DOHH2 (cell line): ENCODE results near the gene EPHA3.

ENCODE experiments used
- H3F3A ChIP-seq: fragments of 200-600 bp; sonication (generic), shearing (Covaris generic); 2 replicates; pipeline ENCODE4 v1.6.0; 2016; ENCODE audit warnings: antibody characterized with exemption, mild to moderate bottlenecking; ENCODE audit not compliant: control insufficient read depth, insufficient read depth
- H3K27ac ChIP-seq: fragments of 200-600 bp; sonication (generic); 2 replicates; pipeline ENCODE4 v1.5.1; 2014; ENCODE audit warnings: low read depth, mild to moderate bottlenecking, low read length, moderate library complexity
- H3K27me3 ChIP-seq: fragments of 200-600 bp; sonication (generic); 2 replicates; pipeline ENCODE4 v1.6.1; 2014; ENCODE audit warnings: mild to moderate bottlenecking, low read length, mixed read lengths; ENCODE audit not compliant: control insufficient read depth
- H3K36me3 ChIP-seq: fragments of 200-600 bp; sonication (generic); 2 replicates; pipeline ENCODE4 v1.6.1; 2014; ENCODE audit warnings: mild to moderate bottlenecking, low read length, moderate library complexity, mixed read lengths; ENCODE audit not compliant: control insufficient read depth
- H3K4me1 ChIP-seq: fragments of 200-600 bp; sonication (generic); 2 replicates; pipeline ENCODE4 v1.6.1; 2014; ENCODE audit warnings: mild to moderate bottlenecking, low read length, mixed read lengths; ENCODE audit not compliant: control insufficient read depth
- H3K4me2 ChIP-seq: fragments of 200-600 bp; sonication (generic); 2 replicates; pipeline ENCODE4 v1.6.0; 2014; ENCODE audit warnings: mild to moderate bottlenecking, low read length, moderate library complexity
- H3K4me3 ChIP-seq: fragments of 200-600 bp; sonication (generic); 2 replicates; pipeline ENCODE4 v1.5.1; 2014; ENCODE audit warnings: mild to moderate bottlenecking, low read length, mixed read lengths
- H3K79me2 ChIP-seq: fragments of 200-600 bp; sonication (generic); 2 replicates; pipeline ENCODE4 v1.6.1; 2014; ENCODE audit warnings: mild to moderate bottlenecking, low read length, mixed read lengths; ENCODE audit not compliant: control insufficient read depth
- H3K9me2 ChIP-seq: fragments of 200-600 bp; sonication (generic); replicated peaks from 2 replicates; pipeline ENCODE4 v1.6.1; 2014; ENCODE audit warnings: mild to moderate bottlenecking, low read length, mixed read lengths; ENCODE audit not compliant: control insufficient read depth
- H3K9me3 ChIP-seq: fragments of 200-600 bp; sonication (generic); 2 replicates; pipeline ENCODE4 v1.6.1; 2014; ENCODE audit warnings: antibody characterized with exemption, low read length, mixed read lengths; ENCODE audit not compliant: control insufficient read depth, insufficient read depth
- H4K20me1 ChIP-seq: fragments of 200-600 bp; sonication (generic); 2 replicates; pipeline ENCODE4 v1.6.0; 2014; ENCODE audit warnings: low read depth, mild to moderate bottlenecking, antibody characterized with exemption, low read length, moderate library complexity; ENCODE audit not compliant: control insufficient read depth, insufficient read depth
- EZH2phosphoT487 ChIP-seq: fragments of 200-600 bp; sonication (generic); IDR thresholded peaks from 2 replicates; pipeline ENCODE4 v1.6.1; 2017; ENCODE audit warnings: borderline replicate concordance, mild to moderate bottlenecking, antibody characterized with exemption, low read length, moderate library complexity, mixed read lengths
- TF ChIP-seq, protein P1 (sequence below): fragments of 200-600 bp; sonication (generic); IDR thresholded peaks from one replicate; pipeline ENCODE4 v1.5.1; 2014; ENCODE audit warnings: antibody characterized with exemption, mild to moderate bottlenecking, low read depth, low read length; ENCODE audit not compliant: poor library complexity, severe bottlenecking

EPHA3 gene

GRCh38 chr3:89426060-89426459, 318.6 kb downstream of the EPHA3 start:
- Histone ChIP-seq H3K9me2 (no peaks in the 10 kb centered on the region), H3K27me3 (no peaks in the 10 kb centered on the region), H4K20me1 (no peaks in the 10 kb centered on the region), H3F3A (no peaks in the 10 kb centered on the region), H3K9me3 (no peaks in the 10 kb centered on the region), H3K4me1 (no peaks in the 10 kb centered on the region), H3K27ac (no peak overlapping the region), H3K36me3 (no peaks in the 10 kb centered on the region), H3K4me3 (no peak overlapping the region), H3K4me2 (no peak overlapping the region), H3K79me2 (no peaks in the 10 kb centered on the region)
- no peak for TF ChIP-seq EZH2phosphoT487
- TF ChIP-seq, protein P1, sequence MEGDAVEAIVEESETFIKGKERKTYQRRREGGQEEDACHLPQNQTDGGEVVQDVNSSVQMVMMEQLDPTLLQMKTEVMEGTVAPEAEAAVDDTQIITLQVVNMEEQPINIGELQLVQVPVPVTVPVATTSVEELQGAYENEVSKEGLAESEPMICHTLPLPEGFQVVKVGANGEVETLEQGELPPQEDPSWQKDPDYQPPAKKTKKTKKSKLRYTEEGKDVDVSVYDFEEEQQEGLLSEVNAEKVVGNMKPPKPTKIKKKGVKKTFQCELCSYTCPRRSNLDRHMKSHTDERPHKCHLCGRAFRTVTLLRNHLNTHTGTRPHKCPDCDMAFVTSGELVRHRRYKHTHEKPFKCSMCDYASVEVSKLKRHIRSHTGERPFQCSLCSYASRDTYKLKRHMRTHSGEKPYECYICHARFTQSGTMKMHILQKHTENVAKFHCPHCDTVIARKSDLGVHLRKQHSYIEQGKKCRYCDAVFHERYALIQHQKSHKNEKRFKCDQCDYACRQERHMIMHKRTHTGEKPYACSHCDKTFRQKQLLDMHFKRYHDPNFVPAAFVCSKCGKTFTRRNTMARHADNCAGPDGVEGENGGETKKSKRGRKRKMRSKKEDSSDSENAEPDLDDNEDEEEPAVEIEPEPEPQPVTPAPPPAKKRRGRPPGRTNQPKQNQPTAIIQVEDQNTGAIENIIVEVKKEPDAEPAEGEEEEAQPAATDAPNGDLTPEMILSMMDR: no peak

DNA sequence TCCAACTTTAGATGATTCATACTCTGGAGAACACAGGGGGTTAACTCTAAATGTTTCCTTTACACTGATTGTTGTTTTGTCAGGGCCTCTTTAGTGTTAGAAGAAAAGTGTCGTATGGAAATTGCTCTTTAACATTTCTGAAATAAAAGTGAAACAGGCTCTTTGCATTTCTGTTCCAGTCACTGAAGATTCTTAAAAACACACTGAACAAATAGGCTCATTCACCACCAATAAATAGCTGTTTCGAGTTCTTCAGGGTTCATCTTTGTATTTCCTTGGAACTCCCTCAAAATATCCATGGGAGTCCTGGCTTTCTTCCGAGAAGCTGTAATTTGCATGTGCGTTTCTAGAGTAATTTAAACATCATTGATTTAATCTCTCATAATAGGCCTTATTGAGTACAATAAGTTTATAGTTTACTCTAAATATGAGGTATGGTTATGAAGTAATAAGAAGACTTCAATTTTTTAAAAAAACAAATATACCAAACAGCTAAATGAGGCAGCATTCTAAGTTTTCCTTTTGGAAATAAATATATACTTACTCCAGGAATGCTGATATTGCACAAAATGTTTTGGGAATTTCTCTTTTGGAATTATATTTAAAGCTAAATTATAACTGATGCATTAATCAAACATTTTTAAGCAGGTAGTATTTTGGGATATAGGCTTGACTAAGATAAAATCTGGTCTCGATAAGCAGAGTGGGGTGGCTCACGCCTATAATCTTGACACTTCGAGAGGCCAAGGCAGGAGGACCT, 327.4 kb downstream of the EPHA3 start:
- Histone ChIP-seq H3K79me2 (no peaks in the 10 kb centered on the region), H3K9me2 (no peaks in the 10 kb centered on the region), H3K9me3 (no peaks in the 10 kb centered on the region), H3F3A (no peaks in the 10 kb centered on the region), H3K27me3 (no peaks in the 10 kb centered on the region), H3K4me2 (no peak overlapping the region), H3K4me1 (no peaks in the 10 kb centered on the region), H3K4me3 (no peak overlapping the region), H3K36me3 (no peaks in the 10 kb centered on the region), H3K27ac (no peak overlapping the region), H4K20me1 (no peaks in the 10 kb centered on the region)
- TF ChIP-seq, protein P1: no peak
- TF ChIP-seq EZH2phosphoT487: no peak

DNA sequence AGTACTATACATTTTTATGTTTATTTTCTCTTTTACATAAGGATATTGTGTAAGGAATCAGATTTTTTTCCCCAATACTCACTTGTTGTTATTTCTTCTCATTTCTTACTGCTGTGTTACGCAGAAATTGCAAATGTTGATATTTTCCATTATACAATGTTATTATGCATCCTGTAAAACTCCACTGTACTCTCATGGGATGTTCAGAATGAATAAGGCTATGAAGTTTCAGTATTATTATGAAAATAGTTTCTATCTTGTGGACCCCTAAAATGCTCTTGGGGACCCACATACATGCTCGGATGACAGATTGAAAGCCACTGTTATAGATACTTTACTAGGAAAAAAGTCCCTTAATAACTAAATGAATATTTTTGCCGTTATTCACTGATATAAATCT, 329.4 kb downstream of the EPHA3 start:
- Histone ChIP-seq H4K20me1 (no peaks in the 10 kb centered on the region), H3K27me3 (no peaks in the 10 kb centered on the region), H3F3A (no peaks in the 10 kb centered on the region), H3K9me3 (no peaks in the 10 kb centered on the region), H3K4me2 (no peak overlapping the region), H3K4me3 (no peak overlapping the region), H3K27ac (no peak overlapping the region), H3K4me1 (no peaks in the 10 kb centered on the region), H3K79me2 (no peaks in the 10 kb centered on the region), H3K36me3 (no peaks in the 10 kb centered on the region), H3K9me2 (no peaks in the 10 kb centered on the region)
- TF ChIP-seq, protein P1: no peak
- no peak for TF ChIP-seq EZH2phosphoT487
